HG03196 (cell line): Measurements from ENCODE around the gene CNTN1.
"Not testable (repeated sequence)": the region's sequence is repeated elsewhere in the genome, so short reads cannot be mapped to it uniquely, and the experiment has no call there.

Experiments used
- ATAC-seq: cut with Tn5 transposase; IDR thresholded peaks from one replicate; pipeline ENCODE4 v1.9.1; 2021; ENCODE audit not compliant: unreplicated experiment

CNTN1 gene

GRCh38 chr12:40697566-40698259 lies 5.5 kb downstream of the CNTN1 start:
- ATAC-seq, result no peak

- no peak for ATAC-seq
These were observed 9.5 kb downstream of the CNTN1 start for GRCh38 chr12:40701756-40702155.

- no peak for ATAC-seq
These were observed 18.9 kb downstream of the CNTN1 start for GRCh38 chr12:40711121-40711520.

DNA sequence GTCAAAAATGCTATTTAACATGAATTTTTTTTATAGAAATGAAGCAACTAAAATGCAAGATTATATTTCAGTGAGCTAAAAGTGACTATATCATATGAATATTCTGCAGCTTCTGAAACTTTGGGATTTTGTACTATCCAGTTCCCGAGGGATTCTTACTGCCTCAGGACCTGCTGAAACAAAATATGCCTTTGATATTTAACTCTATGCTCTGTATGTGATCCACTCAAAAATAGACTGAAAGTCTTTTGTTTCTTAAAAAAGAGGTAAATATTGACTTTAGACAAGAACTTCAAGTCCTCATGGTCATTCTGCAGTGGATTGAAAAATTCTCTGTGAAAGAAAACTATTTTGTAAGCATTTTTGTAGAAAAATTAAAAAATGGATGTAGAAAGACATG lies 22.4 kb downstream of the CNTN1 start:
- no peak for ATAC-seq

DNA sequence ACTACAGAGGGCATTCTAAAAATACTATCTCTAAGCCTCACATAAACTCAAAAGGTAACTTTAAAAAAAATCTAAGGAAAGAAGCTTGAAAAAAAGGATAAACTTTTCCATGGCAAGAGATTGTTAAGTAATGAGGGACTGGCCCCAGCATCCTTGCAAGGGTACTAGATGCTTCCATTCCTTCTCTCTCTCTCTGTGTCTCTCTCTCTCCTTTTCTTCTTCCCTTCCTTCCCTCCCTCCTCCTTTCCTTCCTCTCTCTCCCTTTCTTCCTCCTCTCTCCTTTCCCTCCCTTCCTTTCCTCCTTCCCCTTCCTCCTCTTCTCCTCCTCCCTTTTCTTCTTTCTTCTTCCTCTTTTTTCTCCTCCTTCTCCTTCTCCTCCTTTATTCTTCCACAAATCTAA lies 23.8 kb downstream of the CNTN1 start:
- ATAC-seq, result no peak

DNA sequence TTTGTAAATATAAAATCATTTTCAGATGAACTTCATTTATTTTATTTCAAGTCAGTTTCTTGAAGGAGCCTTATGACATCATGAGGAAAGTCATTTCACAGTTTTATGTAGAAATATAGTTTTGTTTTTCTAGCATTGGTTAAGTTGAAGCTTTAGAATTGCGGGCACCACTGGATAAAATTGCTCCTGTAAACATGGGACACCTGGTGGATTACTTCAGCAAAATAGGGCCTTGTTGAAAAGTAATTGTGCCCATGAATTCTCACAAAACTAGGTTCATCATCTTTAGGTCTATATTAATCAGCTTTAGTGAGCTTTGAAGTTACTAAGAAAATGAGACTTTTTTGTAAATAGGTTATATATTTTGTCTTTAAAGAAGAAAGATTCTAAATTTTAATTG lies 25.3 kb downstream of the CNTN1 start:
- ATAC-seq, result no peak

DNA sequence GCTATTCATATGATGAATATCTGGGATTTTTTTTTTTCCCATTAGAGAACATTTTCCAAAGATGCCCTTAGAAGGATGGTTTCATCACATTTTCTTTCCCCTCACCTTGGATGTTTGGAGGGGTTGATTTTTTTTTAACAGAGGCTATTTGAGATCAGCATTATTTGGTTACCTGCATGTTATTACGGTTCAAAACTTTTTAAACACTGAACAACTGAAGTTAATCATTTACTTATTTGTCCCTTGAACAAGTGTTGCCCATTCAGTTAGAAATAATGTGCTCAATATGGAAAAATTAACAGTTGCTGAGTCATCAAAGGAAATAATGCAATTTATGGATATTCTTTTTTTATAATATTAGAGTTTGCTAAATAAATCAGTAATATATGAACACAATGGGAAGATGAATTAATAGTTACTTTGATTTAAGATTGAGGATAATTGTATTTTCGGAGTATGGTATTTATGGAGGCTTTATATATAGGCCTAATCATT lies 26.7 kb downstream of the CNTN1 start:
- ATAC-seq, result no peak

- no peak for ATAC-seq
These were observed 30.8 kb downstream of the CNTN1 start for GRCh38 chr12:40723001-40723400.

DNA sequence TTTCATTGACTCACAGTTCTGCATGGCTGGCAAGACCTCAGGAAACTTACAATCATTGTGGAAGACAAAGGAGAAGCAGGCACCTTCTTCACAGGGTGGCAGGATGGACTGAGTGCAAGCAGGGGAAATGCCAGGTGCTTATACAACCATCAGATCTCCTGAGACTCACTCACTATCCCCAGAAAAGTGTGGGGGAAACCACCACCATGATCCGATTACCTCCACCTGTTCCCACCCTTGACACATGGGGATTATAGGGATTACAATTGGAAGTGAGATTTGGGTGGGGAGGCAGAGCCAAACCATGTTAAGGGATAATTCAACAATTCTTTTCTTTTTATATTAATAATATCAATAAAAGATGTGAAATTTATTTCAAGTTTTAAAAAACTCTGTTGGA lies 34.1 kb downstream of the CNTN1 start:
- ATAC-seq, result no peak

DNA sequence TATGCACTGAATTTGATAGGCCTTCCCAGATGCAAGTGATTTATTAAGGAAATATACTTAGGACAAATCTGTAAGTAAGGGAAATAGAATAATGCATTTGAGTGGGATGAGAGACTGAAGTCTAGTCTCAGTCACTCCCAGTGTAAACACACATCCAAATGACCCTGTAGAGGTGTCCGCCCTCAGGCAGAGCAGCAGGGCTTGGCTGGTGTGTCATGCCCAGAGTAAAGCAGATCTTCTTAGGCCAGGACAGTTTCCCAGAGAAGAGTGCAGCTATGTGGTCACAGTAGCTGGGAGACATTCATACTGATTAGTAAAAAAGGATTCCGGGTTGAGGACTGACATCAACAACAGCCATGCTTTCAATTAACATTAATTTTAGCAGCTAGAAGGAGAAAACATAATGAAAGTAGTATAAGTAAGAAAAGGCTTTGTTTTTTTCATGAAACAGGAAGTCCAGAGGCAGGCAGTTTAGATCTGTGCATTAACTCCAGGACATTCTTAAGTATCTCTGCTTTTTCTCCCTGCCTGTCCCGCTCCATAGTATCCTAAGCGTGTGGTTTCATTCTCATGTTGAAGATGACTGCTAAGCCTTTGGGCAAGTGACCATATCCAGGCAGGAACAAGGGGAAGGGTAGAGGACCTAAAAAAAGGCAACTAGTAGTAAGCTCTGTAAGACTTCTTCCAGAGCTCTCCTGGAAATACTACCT lies 35.7 kb downstream of the CNTN1 start:
- no peak for ATAC-seq

DNA sequence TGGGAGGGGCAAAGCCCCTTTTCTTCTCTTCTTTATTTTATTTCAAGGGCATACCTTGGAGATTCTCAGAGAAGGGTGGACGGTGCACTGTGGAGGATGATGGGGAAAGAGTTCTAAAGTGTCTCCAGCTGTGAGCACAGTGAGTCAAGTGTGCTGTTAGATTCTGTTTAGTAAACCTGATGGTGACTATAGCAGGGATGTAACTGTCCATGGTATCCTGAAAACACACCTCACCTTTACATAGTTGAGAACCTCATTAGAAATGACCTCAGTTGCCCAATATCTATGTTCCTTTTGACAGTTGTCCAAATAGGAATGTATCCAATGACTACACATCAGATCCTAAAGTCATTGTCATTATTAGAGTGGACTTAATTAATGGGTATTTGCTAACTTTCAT lies 38.0 kb downstream of the CNTN1 start:
- no peak for ATAC-seq

- no peak for ATAC-seq
These were observed 41.6 kb downstream of the CNTN1 start for GRCh38 chr12:40733871-40734270.

- no peak for ATAC-seq
These were observed 42.0 kb downstream of the CNTN1 start for GRCh38 chr12:40734276-40734675.

DNA sequence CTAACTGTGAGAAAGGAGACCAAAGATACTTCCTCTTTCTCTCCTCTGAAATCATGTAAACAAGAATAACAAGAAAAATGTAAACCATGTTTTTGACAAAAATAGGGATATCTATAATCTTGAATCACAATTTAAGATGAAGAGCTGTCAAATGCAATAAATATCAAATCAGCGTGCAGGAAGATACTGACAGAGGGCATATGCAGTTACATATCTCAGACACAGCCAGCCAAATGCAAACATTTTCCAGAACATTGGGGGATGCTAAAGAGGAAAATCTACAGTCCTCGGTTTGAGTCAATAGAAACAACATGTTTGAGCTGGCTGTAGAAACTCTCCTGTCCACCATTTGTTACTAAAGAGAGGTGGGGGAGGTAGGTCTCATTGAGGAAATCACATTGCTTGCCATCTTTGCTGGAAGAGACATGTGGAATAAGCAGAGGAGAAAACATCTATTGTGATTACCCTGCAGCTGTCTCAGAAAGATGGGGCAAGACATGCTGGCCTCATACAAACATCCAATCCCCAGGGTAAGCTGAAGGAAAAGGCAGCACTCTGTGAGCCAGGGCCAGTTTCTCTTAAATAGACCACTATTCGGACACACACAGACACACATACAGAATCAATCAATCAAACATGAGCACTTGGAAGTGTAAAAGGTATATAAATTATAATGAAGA lies 43.5 kb downstream of the CNTN1 start:
- no peak for ATAC-seq

DNA sequence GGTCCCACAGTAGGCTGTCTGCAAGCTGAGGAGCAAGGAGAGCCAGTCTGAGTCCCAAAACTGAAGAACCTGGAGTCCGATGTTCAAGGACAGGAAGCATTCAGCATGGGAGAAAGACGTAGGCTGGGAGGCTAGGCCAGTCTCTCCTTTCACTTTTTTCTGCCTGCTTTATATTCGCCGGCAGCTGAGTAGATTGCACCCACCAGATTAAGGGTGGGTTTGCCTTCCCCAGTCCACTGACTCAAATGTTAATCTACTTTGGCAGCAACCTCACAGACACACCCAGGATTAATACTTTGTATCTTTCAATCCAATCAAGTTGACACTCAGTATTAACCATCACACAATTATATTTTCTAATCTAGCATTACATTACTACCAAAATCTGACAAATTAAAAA lies 45.2 kb downstream of the CNTN1 start:
- not testable (repeated sequence) for ATAC-seq

- ATAC-seq, result no peak
These were observed 46.6 kb downstream of the CNTN1 start for GRCh38 chr12:40738856-40739255.

DNA sequence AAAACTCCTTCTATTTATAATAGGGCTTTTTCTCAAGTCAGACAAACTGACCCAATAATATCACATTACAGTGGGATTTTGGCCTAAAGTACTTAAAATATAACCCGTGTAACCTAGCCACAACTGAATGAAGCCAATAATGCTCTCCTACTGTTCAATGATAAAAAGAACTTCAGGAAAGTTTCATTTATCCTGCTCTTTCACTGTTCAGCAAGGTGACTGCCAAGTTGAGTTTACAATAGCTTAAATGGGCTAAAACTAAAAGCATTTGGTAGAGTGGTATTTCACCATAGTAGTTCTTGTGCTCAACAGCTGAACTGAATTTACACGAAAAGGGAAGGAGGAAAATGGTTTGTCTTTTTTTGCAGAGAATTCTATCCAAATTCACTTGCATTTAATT lies 49.8 kb downstream of the CNTN1 start:
- no peak for ATAC-seq

DNA sequence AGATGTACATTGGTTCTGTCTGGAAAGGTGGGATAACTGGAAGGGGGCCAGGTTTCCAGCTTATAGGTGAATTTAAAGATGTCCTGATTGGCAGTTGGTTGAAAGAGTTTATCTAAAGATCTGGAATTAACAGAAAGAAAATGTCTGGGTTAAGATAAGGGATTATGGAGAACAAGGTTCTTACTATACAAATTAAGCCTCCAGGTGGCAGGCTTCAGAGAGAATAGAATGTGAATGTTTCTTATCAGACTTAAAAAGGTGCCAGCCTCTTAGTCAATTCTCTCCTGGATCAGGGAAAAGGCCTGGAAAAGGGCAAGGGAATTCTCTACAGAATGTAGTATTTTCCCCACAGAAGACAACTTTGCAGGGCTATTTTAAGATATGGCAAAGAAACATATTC lies 53.1 kb downstream of the CNTN1 start:
- no peak for ATAC-seq

DNA sequence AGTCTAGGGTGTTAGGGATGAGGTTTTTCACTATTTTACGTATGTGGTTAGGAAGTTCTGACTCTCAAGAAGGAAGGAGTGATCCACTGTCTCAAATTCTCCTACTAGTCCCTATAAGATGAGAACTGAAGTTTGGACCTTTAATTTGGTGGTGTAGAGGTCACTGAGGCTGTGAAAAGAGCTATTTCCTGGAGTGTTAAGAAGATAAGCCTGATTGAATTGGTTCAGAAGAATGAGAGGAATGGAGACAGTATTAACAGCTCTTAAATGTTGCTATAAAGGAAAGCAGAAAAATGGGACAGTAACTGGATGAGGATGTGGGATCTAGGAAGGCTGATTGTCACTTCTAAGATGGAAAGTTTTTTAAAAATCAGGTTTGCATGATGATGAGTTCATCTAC lies 57.6 kb downstream of the CNTN1 start:
- ATAC-seq, result no peak

DNA sequence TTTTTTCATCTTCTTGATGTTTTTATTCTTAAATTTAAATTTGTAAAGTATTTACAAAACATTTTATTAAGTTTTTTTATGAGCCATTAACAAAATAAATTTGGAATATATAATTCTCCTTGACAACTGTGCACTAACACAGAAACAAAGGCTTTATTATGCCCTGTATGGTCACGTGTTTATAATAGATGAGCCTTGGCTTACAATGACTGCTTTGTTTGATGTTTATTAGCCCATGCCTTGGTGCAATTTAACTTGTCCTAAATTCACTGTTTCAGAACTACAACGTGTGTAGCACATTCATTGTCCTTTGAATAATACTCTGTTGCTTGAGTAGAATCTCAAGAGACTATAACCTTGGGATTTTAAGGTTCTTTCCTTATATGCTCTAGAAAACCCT lies 59.8 kb downstream of the CNTN1 start:
- no peak for ATAC-seq

GRCh38 chr12:40760821-40761220 lies 68.6 kb downstream of the CNTN1 start:
- ATAC-seq, result no peak

- no peak for ATAC-seq
These were observed 69.8 kb downstream of the CNTN1 start for GRCh38 chr12:40762072-40762471.
